ENCODE measurements around the gene TBC1D22B. TPM values are rescaled to one million over a fixed set of nuclear protein-coding genes. Genes with fewer than 3 reads are reported as not detected.
A peak's percentile ranks its signal among the peaks of the same experiment; 100 is the strongest.

TBC1D22B gene
- total and polyA plus RNA-seq, 2 donors (not counting 3 experiments of a cell fraction or from before 2014, with no cell fraction given) = 13.1 to 13.6 TPM

DNA sequence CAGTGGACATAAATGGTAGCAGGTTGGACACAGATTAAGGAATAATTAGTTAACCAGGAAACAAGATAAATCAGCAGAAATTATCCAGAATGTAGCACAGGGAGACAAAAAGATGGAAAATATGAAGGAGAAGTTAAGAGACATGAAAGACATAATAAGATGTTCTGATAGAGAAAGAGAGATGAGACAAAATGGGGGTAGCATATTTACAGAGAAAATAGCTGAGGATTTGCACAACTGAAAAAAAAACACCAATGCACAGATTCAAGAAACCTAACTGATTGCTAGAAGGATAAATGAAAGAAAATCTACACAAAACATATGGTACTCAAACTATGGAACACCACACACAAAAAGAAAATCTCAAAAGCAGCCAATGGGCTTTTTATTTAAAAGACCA, 34.6 kb upstream of the TBC1D22B start:
- Histone ChIP-seq H3K4me1 (ENCODE audit: control insufficient read depth, extremely low read depth, insufficient read depth, low read length) (peaks cover 7% of the 10 kb centered on the region), H3K9me1 (replicated peaks; ENCODE audit: control insufficient read depth, extremely low read depth, insufficient read depth, low read length) (no peaks in the 10 kb centered on the region), H3K9me3 (replicated peaks; ENCODE audit: control insufficient read depth, insufficient read depth, low read length) (no peaks in the 10 kb centered on the region), H3K9ac (replicated peaks; ENCODE audit: extremely low read depth, insufficient read depth, low read length) (no peak overlapping the region), H3K79me2 (ENCODE audit: control insufficient read depth, insufficient read depth, low read length) (no peaks in the 10 kb centered on the region), H3K4me3 (replicated peaks in 1 of 3; ENCODE audit: insufficient read depth in 1 of 3, low read depth in 1 of 3, low read length in 3 of 3) (peak overlapping the region; percentile 8 to 43 (median 31)), H3K36me3 (ENCODE audit: control insufficient read depth in 2 of 2, extremely low read depth in 1 of 2, insufficient read depth in 2 of 2, low read length in 2 of 2) (no peaks in the 10 kb centered on the region), H3K27ac (ENCODE audit: insufficient read depth, low read depth, low read length) (no peak overlapping the region), H2AFZ (ENCODE audit: low read depth, low read length) (peak overlapping the region; percentile 77), H3K4me2 (ENCODE audit: insufficient read depth, low read length) (peak overlapping the region; percentile 57), H3K27me3 (ENCODE audit: control insufficient read depth in 2 of 2, insufficient read depth in 2 of 2, low read length in 2 of 2) (no peaks in the 10 kb centered on the region), H4K20me1 (replicated peaks; ENCODE audit: control insufficient read depth, extremely low read depth, insufficient read depth, low read length) (no peaks in the 10 kb centered on the region)
- dilution Hi-C loops (cut with MboI; ENCODE audit: extremely low pct_ligation_motif_present, low sequenced_read_pairs) = no loop called here
- intact Hi-C loops (cut with micrococcal nuclease) = loop anchor here (2.0 kb wide), 3 partner anchors 18 to 92 kb away; partner anchors contain the start of gene TMEM217
- POLR2A ChIA-PET = no interaction called here
- DNase-seq (ENCODE audit: low read depth, low spot score) (no peak), FAIRE-seq (no peak)
- no peak for TF ChIP-seq FOS (IDR thresholded peaks at IDR 0.05; ENCODE audit: borderline replicate concordance, insufficient read depth, low read length)
- no peak for TF ChIP-seq POLR2AphosphoS5 (IDR thresholded peaks at IDR 0.05; ENCODE audit: insufficient read depth, low read depth, low read length)
- TF ChIP-seq, protein P1, sequence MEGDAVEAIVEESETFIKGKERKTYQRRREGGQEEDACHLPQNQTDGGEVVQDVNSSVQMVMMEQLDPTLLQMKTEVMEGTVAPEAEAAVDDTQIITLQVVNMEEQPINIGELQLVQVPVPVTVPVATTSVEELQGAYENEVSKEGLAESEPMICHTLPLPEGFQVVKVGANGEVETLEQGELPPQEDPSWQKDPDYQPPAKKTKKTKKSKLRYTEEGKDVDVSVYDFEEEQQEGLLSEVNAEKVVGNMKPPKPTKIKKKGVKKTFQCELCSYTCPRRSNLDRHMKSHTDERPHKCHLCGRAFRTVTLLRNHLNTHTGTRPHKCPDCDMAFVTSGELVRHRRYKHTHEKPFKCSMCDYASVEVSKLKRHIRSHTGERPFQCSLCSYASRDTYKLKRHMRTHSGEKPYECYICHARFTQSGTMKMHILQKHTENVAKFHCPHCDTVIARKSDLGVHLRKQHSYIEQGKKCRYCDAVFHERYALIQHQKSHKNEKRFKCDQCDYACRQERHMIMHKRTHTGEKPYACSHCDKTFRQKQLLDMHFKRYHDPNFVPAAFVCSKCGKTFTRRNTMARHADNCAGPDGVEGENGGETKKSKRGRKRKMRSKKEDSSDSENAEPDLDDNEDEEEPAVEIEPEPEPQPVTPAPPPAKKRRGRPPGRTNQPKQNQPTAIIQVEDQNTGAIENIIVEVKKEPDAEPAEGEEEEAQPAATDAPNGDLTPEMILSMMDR (IDR thresholded peaks at IDR 0.05; ENCODE audit: extremely low read depth in 1 of 2, insufficient read depth in 1 of 2, low read depth in 1 of 2, low read length in 2 of 2) = no peak
- TF ChIP-seq JUN (IDR thresholded peaks at IDR 0.05; ENCODE audit: borderline replicate concordance, insufficient read depth, insufficient read length, low read depth) = no peak
- no TSS peak for BruUV-seq (replicated peaks)
- CTCF ChIA-PET = interaction anchor here (0.7 to 1.8 kb wide), 3 partner anchors 11 to 205 kb away, joined by 3 to 6 read pairs (median 4); no protein-coding TSS in a partner anchor

Measured in endothelial cell of umbilical vein (primary cell).